GM12878 (cell line): ENCODE results near the gene ERC2.

Source experiments
- CHD2 ChIP-seq: IDR thresholded peaks from 2 replicates; pipeline ENCODE4 v1.6.1; 2011; ENCODE audit warnings: low read depth, low read length, improper control_type of control experiment, borderline replicate concordance
- CHD4 ChIP-seq: fragments of 200-600 bp; sonication (generic); IDR thresholded peaks from 2 replicates; pipeline ENCODE4 v1.6.1; 2016; ENCODE audit warnings: mild to moderate bottlenecking
- CTCF ChIP-seq, 3 experiments: IDR thresholded peaks in 2 of 3; conservative IDR thresholded peaks in 1 of 3; 2 replicates each; pipeline ENCODE4 v1.5.1; 2011; ENCODE audit warnings: low read depth in 3 of 3, low read length in 3 of 3, mild to moderate bottlenecking in 3 of 3, control low read depth in 2 of 3, moderate library complexity in 2 of 3, inconsistent platforms in 1 of 3, mixed read lengths in 1 of 3; ENCODE audit not compliant: control insufficient read depth in 2 of 3, insufficient read depth in 1 of 3; ENCODE audit errors: extremely low read depth in 1 of 3
- EGR1 ChIP-seq, 2 experiments: IDR thresholded peaks; 1 replicate in 1 of 2; 2 replicates in 1 of 2; pipeline ENCODE4 v1.6.1; 2011 to 2012; ENCODE audit warnings: low read depth in 2 of 2, low read length in 2 of 2, borderline replicate concordance in 1 of 2, mild to moderate bottlenecking in 1 of 2, moderate library complexity in 1 of 2
- EZH2 ChIP-seq: IDR thresholded peaks from 2 replicates; pipeline ENCODE4 v1.6.1; 2012; ENCODE audit warnings: low read depth, mild to moderate bottlenecking, control low read depth, inconsistent platforms, low read length, borderline replicate concordance; ENCODE audit not compliant: control insufficient read depth
- HDAC2 ChIP-seq: fragments of 200-600 bp; sonication (generic); IDR thresholded peaks from 2 replicates; pipeline ENCODE4 v1.6.1; 2017
- RAD21 ChIP-seq: IDR thresholded peaks from 2 replicates; pipeline ENCODE4 v1.6.1; 2011; ENCODE audit warnings: mild to moderate bottlenecking, low read depth, low read length, moderate library complexity; ENCODE audit not compliant: insufficient read depth
- SREBF2 ChIP-seq: IDR thresholded peaks from 2 replicates; pipeline ENCODE4 v1.6.1; 2012; ENCODE audit warnings: mild to moderate bottlenecking, low read length

GRCh38 chr3:55583475-55583874, 884.8 kb downstream of the ERC2 start:
- TF ChIP-seq EZH2 (no peak), CHD2 (no peak), CHD4 (no peak), CTCF (IDR thresholded peaks at IDR 0.05 in 2 of 3, conservative IDR thresholded peaks at IDR 0.05 in 1 of 3; ENCODE audit: control insufficient read depth in 2 of 3, extremely low read depth in 1 of 3, insufficient read depth in 1 of 3, low read depth in 3 of 3, low read length in 3 of 3) (no peak), RAD21 (no peak), HDAC2 (no peak), SREBF2 (no peak), EGR1 (IDR thresholded peaks at IDR 0.05; ENCODE audit: borderline replicate concordance in 1 of 2, low read depth in 2 of 2, low read length in 2 of 2) (no peak)
